DND-41 (cell line): Measurements from ENCODE around the gene DTD2.

ENCODE experiments used
- ATAC-seq: fragments of 200-7000 bp; cut with Tn5 transposase; 3 replicates; pipeline ENCODE4 v1.9.1; 2021; ENCODE audit warnings: low read depth; ENCODE audit not compliant: insufficient read depth
- DNase-seq: peaks from one replicate; pipeline ENCODE4 v3.0.0-alpha.2; 2020
- H2AFZ ChIP-seq: 2 replicates; pipeline ENCODE4 v1.6.0; 2012; ENCODE audit warnings: low read depth, low read length
- H3K27ac ChIP-seq: 2 replicates; pipeline ENCODE4 v1.5.1; 2012; ENCODE audit warnings: low read length, inconsistent platforms
- H3K27me3 ChIP-seq: fragments of 200-600 bp; sonication (generic); 2 replicates; pipeline ENCODE4 v1.6.0; 2012; ENCODE audit warnings: low read length, mild to moderate bottlenecking, inconsistent platforms; ENCODE audit not compliant: insufficient read depth, poor library complexity
- H3K36me3 ChIP-seq: 2 replicates; pipeline ENCODE4 v1.5.1; 2012; ENCODE audit warnings: low read length, inconsistent platforms; ENCODE audit not compliant: insufficient read depth
- H3K4me1 ChIP-seq: 2 replicates; pipeline ENCODE4 v1.5.1; 2012; ENCODE audit warnings: mild to moderate bottlenecking, low read length; ENCODE audit not compliant: insufficient read depth
- H3K4me2 ChIP-seq: 2 replicates; pipeline ENCODE4 v1.6.0; 2012; ENCODE audit warnings: mild to moderate bottlenecking, moderate library complexity, low read length, inconsistent platforms; ENCODE audit not compliant: insufficient read depth
- H3K4me3 ChIP-seq, 2 experiments: fragments of 200-600 bp in 1 of 2; shearing (Covaris generic) in 1 of 2; 2 replicates each; pipeline ENCODE4 v1.5.1; 2012 to 2016; ENCODE audit warnings: inconsistent platforms in 2 of 2, low read length in 2 of 2, mild to moderate bottlenecking in 2 of 2, low read depth in 1 of 2, moderate library complexity in 1 of 2
- H3K79me2 ChIP-seq: 2 replicates; pipeline ENCODE4 v1.6.0; 2012; ENCODE audit warnings: low read length, inconsistent platforms; ENCODE audit not compliant: insufficient read depth
- H3K9ac ChIP-seq: 2 replicates; pipeline ENCODE4 v1.6.0; 2012; ENCODE audit warnings: low read depth, mild to moderate bottlenecking, inconsistent platforms, low read length, moderate library complexity
- H3K9me3 ChIP-seq: 2 replicates; pipeline ENCODE4 v1.5.1; 2012; ENCODE audit warnings: low read length, moderate library complexity, mild to moderate bottlenecking, inconsistent platforms; ENCODE audit not compliant: insufficient read depth, severe bottlenecking
- H4K20me1 ChIP-seq: 2 replicates; pipeline ENCODE4 v1.6.0; 2012; ENCODE audit warnings: low read length; ENCODE audit not compliant: insufficient read depth
- EZH2 ChIP-seq: IDR thresholded peaks from 3 replicates; pipeline ENCODE4 v1.6.1; 2012; ENCODE audit warnings: borderline replicate concordance, low read depth, mild to moderate bottlenecking, moderate library complexity, low read length, inconsistent platforms; ENCODE audit not compliant: severe bottlenecking
- TF ChIP-seq, protein P1 (sequence below): IDR thresholded peaks from 2 replicates; pipeline ENCODE4 v1.5.1; 2012; ENCODE audit warnings: borderline replicate concordance, low read length, moderate library complexity, mild to moderate bottlenecking; ENCODE audit not compliant: poor library complexity, severe bottlenecking; ENCODE audit errors: extremely low read depth

Gene DTD2

GRCh38 chr14:31418440-31418839, 38.9 kb downstream of the DTD2 start:
- no peak overlapping the region for H2AFZ ChIP-seq
- no peak for TF ChIP-seq EZH2
- TF ChIP-seq, protein P1, sequence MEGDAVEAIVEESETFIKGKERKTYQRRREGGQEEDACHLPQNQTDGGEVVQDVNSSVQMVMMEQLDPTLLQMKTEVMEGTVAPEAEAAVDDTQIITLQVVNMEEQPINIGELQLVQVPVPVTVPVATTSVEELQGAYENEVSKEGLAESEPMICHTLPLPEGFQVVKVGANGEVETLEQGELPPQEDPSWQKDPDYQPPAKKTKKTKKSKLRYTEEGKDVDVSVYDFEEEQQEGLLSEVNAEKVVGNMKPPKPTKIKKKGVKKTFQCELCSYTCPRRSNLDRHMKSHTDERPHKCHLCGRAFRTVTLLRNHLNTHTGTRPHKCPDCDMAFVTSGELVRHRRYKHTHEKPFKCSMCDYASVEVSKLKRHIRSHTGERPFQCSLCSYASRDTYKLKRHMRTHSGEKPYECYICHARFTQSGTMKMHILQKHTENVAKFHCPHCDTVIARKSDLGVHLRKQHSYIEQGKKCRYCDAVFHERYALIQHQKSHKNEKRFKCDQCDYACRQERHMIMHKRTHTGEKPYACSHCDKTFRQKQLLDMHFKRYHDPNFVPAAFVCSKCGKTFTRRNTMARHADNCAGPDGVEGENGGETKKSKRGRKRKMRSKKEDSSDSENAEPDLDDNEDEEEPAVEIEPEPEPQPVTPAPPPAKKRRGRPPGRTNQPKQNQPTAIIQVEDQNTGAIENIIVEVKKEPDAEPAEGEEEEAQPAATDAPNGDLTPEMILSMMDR, result no peak
- H3K4me3 ChIP-seq, result no peak overlapping the region
- no peaks in the 10 kb centered on the region for H3K9me3 ChIP-seq
- H3K4me2 ChIP-seq, result no peak overlapping the region
- no peak overlapping the region for H3K27ac ChIP-seq
- H3K36me3 ChIP-seq, result no peaks in the 10 kb centered on the region; the same call in 1 of the 2 replicates
- no peak overlapping the region for H3K9ac ChIP-seq
- no peaks in the 10 kb centered on the region for H3K79me2 ChIP-seq
- H3K27me3 ChIP-seq, result no peaks in the 10 kb centered on the region
- H3K4me1 ChIP-seq, result peaks cover 13% of the 10 kb centered on the region
- ATAC-seq, result no peak
- no peaks in the 10 kb centered on the region for H4K20me1 ChIP-seq
- DNase-seq, result no peak

DNA sequence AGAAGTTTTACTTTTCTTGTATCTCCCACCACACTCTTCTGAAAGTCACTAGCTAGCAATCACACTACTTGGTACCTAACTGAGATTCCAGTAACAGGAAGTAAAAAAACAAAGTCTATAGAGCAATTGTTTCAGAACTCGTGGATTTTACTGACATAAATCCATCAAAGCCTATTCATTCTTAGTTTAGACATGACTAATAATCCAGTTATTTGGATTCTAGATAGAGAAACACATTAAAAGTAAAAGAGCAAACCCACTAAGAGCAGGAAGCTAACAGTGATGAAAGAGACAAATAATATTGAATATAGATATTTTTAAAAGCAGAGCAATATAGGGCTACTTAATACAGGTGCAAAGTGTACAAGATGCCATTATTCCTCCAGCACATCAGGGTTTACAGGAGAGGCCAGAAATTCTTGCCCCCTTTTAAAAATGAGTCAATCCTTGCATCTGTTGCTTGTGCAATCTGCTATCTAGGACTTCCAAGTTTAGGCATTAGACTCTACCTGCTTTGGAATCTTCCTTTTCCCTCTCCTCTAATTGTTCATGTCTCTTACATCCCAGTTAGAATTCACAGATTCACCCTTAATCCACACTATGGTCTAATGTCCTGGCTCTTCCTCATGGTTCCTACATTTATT, 43.0 kb downstream of the DTD2 start:
- TF ChIP-seq, protein P1, result no peak
- no peak for TF ChIP-seq EZH2
- no peak for DNase-seq
- Histone ChIP-seq H3K9ac (no peak overlapping the region), H3K27ac (no peak overlapping the region), H3K27me3 (no peaks in the 10 kb centered on the region), H3K4me3 (no peak overlapping the region), H3K9me3 (no peaks in the 10 kb centered on the region), H3K36me3 (no peaks in the 10 kb centered on the region), H4K20me1 (no peaks in the 10 kb centered on the region), H3K4me2 (no peak overlapping the region), H3K79me2 (no peaks in the 10 kb centered on the region), H2AFZ (no peak overlapping the region), H3K4me1 (peaks cover 4% of the 10 kb centered on the region; the same call in 1 of the 2 replicates)
- no peak for ATAC-seq

DNA sequence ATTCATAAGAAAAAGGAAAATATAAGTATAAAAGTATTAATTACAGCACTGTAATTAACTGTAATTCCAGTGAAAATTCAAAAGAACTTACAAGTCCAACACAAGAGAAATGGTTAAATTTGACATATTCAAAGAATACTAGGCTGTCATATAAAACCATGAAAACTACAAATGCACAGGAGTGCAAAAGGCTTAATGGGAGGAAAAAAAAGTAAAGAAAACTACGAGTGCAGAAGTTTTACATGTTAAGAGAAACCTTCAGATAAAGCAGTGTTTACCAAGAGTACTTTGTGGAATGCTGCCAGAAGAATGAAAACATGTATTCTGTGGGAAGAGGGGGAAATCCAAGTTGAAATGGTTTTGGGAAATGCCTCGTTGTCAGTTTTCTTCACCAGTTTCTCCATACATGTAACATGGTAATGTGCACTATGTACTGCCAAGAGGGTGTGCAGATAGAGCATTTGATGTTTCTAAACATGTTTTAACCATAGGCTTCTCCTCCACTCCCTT, 46.0 kb downstream of the DTD2 start:
- H3K27ac ChIP-seq, result no peak overlapping the region

More for the DNA sequence above, 46.0 kb downstream of the DTD2 start:
- H2AFZ ChIP-seq, result no peak overlapping the region
- no peaks in the 10 kb centered on the region for H3K9me3 ChIP-seq
- no peak overlapping the region for H3K9ac ChIP-seq
- no peak overlapping the region for H3K4me3 ChIP-seq
- no peaks in the 10 kb centered on the region for H3K4me1 ChIP-seq
- TF ChIP-seq, protein P1, result no peak
- no peak for TF ChIP-seq EZH2
- no peaks in the 10 kb centered on the region for H4K20me1 ChIP-seq
- H3K79me2 ChIP-seq, result no peaks in the 10 kb centered on the region
- no peak for DNase-seq
- no peak for ATAC-seq
- H3K4me2 ChIP-seq, result no peak overlapping the region
- H3K36me3 ChIP-seq, result no peaks in the 10 kb centered on the region
- H3K27me3 ChIP-seq, result no peaks in the 10 kb centered on the region
